ENCODE results near the gene PPM1N. TPM values are rescaled to one million over a fixed set of nuclear protein-coding genes. Genes with fewer than 3 reads are reported as not detected.

Gene PPM1N
- total RNA-seq, 1 donor from 2014 or later, result 1.4 TPM

GRCh38 chr19:45469945-45470761 lies 28.1 kb upstream of the PPM1N start:
- DNase-seq (ENCODE audit: low spot score), result peak; percentile 67

DNA sequence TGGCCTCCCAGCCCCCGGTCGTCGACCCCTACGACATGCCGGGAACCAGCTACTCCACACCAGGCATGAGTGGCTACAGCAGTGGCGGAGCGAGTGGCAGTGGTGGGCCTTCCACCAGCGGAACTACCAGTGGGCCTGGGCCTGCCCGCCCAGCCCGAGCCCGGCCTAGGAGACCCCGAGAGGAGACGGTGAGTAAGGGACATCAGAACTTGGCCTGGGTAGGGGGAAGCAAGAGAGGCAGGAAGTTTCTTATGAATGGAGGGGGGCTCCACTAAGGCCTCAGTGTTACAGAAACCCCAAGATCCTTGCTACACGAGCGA lies 27.5 kb upstream of the PPM1N start:
- no peak for DNase-seq (ENCODE audit: low spot score)

DNA sequence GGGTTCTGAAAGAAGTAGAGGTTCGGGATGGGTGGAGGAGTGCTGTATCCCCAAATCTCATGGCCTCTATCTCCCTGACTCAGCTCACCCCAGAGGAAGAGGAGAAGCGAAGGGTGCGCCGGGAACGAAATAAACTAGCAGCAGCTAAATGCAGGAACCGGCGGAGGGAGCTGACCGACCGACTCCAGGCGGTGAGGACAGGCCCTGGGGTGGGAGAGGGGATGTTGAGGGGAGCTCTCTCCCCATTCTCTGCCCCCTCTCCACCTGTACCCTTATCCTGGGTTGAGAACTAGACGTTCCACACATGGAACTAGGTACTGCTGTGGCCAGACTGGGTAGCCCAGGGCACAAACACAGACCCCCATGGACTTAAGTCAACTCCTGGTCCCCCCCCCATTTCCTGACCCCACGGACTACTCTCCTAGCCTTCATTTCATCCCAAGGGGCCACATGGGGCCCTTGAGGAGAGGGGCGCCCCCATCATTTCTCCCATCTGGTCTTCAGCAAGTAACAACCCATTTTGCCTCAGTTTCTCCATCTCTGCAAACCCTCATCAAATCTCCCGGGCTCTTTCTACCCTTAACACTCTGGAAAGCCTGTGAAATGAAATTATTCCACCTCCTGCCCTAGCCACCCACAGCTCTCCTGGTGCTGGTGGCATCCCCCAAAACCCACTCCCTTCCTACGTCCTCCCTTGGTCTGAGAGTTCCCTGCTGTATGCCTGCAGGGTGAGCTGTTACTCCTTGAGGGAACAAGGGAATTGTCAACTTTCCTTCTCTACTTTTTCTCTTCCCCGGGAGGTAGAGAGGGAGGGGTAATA lies 26.9 kb upstream of the PPM1N start:
- no peak for DNase-seq (ENCODE audit: low spot score)

DNA sequence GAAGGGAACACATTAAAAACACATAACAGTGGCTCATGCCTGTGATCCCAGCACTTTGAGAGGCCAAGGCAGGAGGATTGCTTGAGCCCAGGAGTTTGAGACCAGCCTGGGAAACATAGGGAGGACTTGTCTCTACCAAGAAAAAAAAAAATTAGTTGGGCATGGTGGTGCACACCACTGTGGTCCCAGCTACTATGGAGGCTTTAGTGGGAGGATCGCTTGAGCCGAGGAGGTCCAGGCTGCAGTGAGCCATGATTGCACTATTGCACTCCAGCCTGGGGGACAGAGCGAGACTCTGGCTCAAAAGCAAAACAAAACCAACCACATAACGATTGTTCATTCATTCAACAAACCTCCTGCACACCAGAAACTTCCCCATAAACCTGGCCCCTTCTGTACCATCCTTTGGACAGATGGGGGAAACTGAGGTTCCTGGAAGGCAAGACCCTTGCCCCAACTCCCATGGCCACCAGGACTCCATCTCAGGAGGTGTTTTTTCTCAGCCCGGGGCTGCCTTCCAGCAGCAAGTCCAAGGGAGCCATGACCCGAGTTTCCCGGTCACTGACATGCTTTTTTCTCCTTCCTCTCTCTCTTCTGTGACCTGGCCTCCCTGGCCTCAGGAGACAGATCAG lies 26.2 kb upstream of the PPM1N start:
- no peak for DNase-seq (ENCODE audit: low spot score)

DNA sequence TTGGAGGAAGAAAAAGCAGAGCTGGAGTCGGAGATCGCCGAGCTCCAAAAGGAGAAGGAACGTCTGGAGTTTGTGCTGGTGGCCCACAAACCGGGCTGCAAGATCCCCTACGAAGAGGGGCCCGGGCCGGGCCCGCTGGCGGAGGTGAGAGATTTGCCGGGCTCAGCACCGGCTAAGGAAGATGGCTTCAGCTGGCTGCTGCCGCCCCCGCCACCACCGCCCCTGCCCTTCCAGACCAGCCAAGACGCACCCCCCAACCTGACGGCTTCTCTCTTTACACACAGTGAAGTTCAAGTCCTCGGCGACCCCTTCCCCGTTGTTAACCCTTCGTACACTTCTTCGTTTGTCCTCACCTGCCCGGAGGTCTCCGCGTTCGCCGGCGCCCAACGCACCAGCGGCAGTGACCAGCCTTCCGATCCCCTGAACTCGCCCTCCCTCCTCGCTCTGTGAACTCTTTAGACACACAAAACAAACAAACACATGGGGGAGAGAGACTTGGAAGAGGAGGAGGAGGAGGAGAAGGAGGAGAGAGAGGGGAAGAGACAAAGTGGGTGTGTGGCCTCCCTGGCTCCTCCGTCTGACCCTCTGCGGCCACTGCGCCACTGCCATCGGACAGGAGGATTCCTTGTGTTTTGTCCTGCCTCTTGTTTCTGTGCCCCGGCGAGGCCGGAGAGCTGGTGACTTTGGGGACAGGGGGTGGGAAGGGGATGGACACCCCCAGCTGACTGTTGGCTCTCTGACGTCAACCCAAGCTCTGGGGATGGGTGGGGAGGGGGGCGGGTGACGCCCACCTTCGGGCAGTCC lies 25.5 kb upstream of the PPM1N start:
- DNase-seq (ENCODE audit: low spot score), result no peak

GRCh38 chr19:45473367-45473681 lies 24.9 kb upstream of the PPM1N start:
- DNase-seq (ENCODE audit: low spot score), result no peak

DNA sequence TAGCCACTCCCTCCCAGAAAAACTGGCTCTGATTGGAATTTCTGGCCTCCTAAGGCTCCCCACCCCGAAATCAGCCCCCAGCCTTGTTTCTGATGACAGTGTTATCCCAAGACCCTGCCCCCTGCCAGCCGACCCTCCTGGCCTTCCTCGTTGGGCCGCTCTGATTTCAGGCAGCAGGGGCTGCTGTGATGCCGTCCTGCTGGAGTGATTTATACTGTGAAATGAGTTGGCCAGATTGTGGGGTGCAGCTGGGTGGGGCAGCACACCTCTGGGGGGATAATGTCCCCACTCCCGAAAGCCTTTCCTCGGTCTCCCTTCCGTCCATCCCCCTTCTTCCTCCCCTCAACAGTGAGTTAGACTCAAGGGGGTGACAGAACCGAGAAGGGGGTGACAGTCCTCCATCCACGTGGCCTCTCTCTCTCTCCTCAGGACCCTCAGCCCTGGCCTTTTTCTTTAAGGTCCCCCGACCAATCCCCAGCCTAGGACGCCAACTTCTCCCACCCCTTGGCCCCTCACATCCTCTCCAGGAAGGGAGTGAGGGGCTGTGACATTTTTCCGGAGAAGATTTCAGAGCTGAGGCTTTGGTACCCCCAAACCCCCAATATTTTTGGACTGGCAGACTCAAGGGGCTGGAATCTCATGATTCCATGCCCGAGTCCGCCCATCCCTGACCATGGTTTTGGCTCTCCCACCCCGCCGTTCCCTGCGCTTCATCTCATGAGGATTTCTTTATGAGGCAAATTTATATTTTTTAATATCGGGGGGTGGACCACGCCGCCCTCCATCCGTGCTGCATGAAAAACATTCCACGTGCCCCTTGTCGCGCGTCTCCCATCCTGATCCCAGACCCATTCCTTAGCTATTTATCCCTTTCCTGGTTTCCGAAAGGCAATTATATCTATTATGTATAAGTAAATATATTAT lies 24.3 kb upstream of the PPM1N start:
- no peak for DNase-seq (ENCODE audit: low spot score)

DNA sequence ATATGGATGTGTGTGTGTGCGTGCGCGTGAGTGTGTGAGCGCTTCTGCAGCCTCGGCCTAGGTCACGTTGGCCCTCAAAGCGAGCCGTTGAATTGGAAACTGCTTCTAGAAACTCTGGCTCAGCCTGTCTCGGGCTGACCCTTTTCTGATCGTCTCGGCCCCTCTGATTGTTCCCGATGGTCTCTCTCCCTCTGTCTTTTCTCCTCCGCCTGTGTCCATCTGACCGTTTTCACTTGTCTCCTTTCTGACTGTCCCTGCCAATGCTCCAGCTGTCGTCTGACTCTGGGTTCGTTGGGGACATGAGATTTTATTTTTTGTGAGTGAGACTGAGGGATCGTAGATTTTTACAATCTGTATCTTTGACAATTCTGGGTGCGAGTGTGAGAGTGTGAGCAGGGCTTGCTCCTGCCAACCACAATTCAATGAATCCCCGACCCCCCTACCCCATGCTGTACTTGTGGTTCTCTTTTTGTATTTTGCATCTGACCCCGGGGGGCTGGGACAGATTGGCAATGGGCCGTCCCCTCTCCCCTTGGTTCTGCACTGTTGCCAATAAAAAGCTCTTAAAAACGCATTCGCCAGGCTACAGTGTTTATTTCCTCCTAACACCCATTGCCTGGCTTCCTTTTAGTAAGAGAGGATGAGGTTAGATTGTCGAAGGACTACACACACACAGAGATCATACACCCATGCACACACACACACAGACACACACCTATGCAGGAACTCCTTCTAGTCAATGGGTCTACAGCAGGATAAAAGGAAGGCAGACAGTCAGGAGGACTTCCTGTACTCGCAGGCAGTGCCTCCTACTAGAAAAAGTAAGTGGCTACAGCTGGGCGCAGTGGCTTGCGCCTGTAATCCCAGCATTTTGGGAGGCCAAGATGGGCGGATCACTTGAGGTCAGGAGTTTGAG lies 23.4 kb upstream of the PPM1N start:
- no peak for DNase-seq (ENCODE audit: low spot score)

GRCh38 chr19:45475537-45476291 lies 22.5 kb upstream of the PPM1N start:
- DNase-seq (ENCODE audit: low spot score), result no peak

DNA sequence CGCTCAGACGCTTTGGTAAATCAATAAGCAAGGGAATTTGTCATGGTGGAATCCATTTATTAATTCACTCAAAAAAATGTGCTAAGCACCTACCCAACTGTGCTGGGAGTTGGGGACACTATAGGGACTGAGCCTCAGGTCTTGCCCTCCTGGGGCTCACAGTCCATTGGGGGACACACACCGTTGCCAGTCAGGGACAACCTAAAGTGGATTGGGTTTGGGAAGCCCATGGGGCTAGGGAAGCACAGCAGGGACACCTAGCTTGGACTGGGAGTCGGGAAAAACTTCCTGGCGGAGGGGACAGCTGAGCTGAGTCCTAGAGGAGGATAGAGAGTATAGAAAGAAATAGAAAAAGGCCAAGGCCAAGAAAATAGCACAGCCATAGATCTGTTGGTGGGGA lies 21.9 kb upstream of the PPM1N start:
- DNase-seq (ENCODE audit: low spot score), result no peak

DNA sequence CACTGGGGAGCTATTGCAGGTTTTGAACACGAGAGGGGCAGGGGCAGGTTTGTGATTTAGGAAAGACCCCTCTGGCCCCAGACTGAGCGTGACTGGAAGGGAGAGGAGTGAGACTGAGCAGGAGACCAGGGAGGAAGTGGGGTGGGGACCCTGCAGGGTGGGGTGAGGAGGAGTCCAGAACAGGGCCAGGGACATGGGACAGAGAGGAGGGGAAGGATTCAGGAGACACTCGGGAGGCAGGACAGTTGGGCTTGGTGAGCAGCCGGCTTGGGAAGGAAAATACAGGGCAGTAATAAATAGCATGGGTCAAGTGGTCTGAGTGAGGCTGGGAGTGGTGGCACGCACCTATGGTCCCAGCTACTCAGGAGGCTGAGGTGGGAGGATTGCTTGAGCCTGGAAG lies 21.1 kb upstream of the PPM1N start:
- DNase-seq (ENCODE audit: low spot score), result no peak

DNA sequence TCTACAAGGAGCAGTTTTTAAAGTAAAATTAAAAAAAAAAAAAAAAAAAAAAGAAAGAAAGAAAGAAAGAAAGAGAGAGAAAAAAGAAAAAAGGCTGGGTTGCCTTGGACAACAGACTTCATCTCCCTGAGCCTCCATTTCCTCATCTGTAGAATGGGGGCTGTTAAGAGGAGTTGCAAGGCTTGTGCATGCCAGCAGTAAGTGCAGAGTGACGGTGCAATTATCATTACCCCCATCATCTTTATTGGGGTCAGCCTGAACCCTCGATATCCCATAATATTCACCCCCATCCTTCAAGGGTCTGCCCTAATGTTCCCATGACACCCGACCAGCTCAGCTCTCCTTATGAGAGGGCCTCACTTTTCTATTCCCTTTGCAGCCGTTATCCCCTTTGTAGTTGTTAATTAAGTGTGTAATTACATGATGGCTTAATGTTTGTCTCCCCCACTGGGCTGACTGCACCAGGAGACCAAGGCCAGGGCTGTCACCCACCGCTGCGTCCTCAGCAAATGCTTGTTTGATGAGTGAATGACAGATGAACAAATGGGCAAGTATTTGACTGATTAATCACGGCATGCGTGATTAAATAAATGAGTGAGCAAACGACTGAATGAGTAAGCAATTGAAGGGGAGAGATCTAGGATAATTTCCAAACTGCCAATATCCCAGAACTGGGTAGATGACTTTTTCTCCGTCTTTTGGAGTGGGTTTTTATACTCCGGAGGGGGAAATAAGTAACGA lies 20.4 kb upstream of the PPM1N start:
- DNase-seq (ENCODE audit: low spot score), result no peak

- peak; percentile 88 for DNase-seq (ENCODE audit: low spot score)
These were observed 19.6 kb upstream of the PPM1N start for GRCh38 chr19:45478454-45479238.

DNA sequence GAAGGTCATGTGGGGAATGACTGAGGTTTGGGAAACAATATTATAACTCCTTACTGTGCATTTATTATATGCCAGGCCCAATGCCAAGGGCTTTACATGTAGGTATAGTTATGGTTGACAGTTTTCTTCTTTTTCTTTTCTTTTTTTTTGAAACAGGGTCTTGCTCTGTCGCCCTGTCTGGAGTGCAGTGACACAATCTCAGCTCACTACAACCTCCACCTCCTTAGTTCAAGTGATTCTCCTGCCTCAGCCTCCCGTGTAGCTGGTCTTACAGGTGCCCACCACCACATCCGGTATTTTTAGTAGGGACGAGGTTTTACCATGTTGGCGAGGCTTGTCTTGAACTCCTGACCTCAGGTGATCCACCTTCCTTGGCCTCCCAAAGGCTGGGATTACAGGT lies 15.2 kb upstream of the PPM1N start:
- no peak for DNase-seq (ENCODE audit: low spot score)

- DNase-seq (ENCODE audit: low spot score), result no peak
These were observed 13.8 kb upstream of the PPM1N start for GRCh38 chr19:45484273-45484945.

- peak; percentile 97 for DNase-seq (ENCODE audit: low spot score)
These were observed 12.8 kb upstream of the PPM1N start for GRCh38 chr19:45485305-45486077.
